HG03571 (cell line): ENCODE results near the gene USP1.

Experiments
- ATAC-seq: cut with Tn5 transposase; IDR thresholded peaks from one replicate; pipeline ENCODE4 v1.9.1; 2021; ENCODE audit not compliant: unreplicated experiment

Gene USP1, protein sequence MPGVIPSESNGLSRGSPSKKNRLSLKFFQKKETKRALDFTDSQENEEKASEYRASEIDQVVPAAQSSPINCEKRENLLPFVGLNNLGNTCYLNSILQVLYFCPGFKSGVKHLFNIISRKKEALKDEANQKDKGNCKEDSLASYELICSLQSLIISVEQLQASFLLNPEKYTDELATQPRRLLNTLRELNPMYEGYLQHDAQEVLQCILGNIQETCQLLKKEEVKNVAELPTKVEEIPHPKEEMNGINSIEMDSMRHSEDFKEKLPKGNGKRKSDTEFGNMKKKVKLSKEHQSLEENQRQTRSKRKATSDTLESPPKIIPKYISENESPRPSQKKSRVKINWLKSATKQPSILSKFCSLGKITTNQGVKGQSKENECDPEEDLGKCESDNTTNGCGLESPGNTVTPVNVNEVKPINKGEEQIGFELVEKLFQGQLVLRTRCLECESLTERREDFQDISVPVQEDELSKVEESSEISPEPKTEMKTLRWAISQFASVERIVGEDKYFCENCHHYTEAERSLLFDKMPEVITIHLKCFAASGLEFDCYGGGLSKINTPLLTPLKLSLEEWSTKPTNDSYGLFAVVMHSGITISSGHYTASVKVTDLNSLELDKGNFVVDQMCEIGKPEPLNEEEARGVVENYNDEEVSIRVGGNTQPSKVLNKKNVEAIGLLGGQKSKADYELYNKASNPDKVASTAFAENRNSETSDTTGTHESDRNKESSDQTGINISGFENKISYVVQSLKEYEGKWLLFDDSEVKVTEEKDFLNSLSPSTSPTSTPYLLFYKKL

DNA sequence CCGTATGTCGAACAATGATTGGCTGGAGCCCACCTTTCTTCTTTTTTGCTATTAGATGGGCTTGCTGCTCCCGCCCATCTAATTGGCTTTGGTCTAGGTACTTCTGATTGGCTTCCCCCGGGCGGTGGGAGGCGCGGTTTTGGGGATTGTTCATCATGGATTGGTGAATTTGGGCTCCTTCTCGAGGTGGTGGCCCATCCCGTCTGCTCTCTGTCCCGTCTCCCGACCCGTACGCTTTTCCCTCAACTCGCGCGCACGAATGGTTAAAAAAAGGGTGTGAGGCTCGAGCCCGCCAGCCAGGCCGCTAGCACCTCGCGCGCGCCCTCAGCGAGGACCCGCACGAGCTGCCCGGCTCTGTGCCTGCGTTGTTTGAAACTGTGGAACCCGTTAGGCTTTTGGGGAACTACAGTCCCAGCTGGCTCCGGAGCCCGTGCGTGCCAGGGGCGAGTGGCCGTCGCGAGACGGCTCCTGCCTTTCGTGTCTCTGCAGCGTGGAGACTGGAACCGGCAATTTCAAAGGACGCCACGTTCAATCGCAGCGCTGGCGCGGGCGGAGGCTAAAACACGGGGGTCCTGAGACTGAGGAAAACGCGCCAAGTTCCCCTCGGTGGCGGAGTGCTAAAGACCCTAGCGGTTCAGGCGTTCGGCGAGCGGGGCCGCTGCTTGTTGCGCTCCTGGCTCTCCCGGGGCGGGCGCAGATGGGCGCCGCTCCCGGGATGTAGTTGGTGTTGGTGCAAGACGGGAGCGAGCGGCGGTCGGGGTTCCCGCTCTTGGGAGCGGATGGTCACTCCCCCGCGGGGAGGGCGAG, at the start of gene USP1:
TSS of gene USP1 (plus strand) at position 584 of the 807 bp plus-strand sequence. CDS start 2,819 bp downstream, outside the sequence.
- peak; percentile 75 for ATAC-seq

DNA sequence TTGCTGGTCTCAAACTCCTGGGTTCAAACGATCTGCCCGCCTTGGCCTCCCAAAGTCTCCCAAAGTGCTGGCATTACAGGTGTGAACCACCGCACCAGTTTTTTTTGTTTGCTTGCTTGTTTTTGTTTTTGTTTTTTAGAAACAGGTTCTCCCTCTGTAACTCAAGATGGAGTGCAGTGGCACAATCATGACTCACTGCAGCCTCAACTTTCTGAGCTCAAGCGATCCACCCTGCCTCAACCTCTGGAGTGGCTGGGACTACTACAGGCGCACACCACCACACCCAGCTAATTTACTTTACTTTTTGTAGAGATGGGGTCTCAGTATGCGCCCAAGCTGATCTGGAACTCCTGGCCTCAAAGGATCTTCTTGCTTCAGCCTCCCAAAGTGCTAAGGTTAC, 47.3 kb upstream of the USP1 start:
- no peak for ATAC-seq

DNA sequence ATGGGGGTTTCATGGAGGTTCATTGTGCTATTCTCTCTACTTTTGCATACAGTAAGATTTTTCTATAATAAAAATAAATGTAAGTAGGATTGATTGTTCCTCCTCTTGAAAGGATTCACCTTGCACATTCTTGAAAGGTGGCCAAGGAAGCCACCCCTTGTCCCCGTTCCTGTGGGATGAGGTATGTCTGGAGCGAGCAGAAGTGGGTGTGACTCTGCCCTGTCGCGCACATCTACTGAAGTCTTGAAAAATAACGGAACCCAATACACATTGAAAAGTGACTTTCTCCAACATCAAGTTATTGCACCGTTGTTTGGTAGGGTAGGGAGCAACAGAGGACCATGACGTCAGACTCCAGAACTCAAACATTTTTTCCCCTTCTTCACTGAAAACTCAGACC, 46.8 kb upstream of the USP1 start:
- ATAC-seq: no peak

DNA sequence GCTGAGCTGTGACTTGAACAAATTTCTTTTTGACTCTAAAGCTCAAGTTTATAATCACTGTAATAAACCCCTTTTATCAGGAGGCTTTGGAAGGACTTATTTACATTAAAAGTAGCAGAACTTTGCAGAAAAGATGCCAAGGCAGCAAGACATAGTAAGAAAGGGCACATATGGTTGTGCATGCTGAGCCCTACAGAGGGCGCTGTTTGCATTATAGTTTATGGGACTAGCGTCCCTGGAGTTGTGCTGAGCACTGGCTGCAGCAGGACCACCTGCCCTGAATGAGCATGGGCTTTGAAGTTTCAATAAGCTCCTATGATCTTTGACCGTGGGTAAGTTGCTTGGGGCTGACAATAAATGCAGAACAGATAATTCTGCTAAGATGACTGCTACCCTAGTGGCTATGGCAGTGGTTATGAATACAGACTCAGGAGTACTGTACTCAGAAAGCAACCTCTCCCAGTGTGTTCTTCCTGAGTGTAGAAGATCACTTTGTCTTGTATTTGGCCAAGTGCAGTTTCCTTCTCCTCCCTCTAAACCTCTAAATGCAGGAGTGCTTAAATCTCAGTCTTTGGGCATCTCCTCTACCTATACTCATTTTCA, 45.4 kb upstream of the USP1 start:
- no peak for ATAC-seq

DNA sequence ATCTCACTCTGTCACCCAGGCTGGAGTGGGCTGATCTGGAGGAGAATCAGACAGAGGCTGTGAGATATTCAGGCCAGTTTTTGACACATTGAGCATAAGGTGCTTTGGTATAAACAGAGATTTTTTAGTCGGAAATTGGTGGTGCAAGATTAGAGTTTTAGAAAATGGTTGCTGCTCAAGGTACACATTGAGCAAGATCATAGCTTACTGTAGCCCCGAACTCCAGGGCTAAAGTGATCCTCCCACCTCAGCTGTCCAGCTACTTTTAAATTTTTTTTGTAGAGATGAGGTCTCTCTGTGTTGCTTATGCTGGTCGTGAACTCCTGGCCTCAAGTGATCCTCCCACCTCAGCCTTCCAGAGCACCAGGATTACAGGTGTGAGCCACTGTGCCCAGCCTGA, 43.9 kb upstream of the USP1 start:
- ATAC-seq: no peak

DNA sequence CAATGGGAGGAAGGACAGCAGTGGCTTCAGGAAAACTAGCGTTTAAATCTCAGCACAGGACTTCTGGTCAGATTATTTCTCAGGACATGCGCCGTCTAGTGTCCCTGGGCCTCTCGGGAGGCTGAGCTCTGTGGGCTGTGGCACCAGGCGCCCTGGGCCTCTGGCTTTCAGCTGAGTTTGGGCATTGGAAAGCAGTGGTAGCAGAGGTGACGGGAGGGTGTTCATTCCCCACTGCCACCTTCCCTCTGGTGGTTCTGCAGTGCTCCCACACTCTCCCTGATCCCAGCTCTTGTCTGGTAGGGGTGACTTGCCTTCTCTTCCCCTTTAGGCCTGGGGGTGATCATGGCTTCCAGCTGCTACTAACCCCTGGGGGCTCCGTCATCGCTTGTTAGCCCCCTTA, 42.2 kb upstream of the USP1 start:
- ATAC-seq: no peak

DNA sequence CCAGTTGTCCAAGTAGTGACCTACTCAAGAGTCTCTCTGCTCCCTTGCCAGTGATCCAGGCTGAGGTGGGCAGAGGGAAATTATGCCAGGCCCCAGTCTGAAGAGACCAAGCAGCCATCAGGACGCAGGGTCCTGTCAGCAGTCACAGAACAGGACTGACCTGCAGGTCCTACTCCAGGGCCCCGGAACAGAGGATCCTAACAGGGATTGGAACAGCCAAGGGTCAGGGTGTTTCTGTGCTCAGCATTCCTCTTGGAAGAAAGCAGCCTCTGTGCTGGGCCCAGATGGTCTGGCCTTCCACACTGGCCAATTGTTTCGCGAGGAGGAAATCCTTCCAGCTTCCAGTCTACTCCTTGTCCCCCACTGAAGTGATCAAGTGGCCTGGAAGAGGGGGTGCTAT, 41.6 kb upstream of the USP1 start:
- no peak for ATAC-seq

DNA sequence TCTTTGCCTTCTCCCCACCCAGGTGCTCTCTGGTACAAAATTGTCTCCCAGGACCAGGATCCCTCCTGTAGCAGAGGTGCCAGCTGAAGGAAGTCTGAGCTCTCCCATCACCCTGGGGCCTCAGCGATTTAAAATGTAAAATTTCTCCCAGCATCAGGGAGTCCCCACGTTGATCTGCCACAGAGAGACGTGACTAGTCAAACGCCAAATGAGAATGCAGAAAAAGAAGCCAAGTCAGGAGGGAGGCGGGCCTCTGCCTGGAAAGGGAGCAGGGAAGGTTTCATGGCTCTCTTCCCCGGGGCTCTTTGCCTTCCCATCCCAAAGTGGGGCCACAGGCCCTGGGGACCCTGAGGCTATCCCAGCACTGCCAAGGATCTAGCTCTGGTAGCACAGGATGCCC, 40.0 kb upstream of the USP1 start:
- ATAC-seq: no peak

DNA sequence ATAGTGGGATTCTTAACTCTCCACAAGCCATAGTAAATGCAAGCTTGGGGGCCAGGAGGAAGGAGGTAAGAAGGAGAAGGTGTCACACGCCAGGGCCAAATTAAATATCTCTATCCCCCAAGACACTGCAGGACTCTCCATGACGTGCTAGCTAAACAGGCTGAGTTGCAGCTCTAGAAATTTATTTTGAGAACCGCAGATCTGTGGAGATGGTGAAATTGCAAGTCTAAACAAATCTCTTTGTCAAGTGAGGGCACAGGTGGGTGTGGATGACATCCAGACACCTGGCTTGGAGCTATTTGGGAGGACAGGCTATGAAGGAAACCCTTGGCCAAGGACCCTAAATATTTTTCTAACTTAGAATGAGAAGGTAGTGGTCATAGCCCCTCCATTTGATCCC, 39.5 kb upstream of the USP1 start:
- ATAC-seq: no peak

DNA sequence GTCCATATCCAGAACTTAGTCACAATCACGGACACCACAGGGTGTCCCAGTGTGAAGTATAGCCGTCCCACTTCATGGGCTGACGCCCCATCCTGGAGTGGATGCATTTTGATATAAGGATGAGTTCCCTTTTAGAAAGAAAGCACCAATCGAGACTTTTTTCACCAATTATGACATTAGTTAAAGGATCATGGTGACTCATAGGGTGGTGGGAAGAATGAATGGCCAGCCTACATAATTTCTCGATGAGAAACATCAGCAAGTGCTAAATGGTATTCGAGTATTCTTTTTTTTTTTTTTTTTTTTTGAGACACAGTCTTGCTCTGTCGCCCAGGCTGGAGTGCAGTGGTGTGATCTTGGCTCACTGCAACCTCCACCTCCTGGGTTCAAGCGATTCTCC, 38.5 kb upstream of the USP1 start:
- no peak for ATAC-seq

DNA sequence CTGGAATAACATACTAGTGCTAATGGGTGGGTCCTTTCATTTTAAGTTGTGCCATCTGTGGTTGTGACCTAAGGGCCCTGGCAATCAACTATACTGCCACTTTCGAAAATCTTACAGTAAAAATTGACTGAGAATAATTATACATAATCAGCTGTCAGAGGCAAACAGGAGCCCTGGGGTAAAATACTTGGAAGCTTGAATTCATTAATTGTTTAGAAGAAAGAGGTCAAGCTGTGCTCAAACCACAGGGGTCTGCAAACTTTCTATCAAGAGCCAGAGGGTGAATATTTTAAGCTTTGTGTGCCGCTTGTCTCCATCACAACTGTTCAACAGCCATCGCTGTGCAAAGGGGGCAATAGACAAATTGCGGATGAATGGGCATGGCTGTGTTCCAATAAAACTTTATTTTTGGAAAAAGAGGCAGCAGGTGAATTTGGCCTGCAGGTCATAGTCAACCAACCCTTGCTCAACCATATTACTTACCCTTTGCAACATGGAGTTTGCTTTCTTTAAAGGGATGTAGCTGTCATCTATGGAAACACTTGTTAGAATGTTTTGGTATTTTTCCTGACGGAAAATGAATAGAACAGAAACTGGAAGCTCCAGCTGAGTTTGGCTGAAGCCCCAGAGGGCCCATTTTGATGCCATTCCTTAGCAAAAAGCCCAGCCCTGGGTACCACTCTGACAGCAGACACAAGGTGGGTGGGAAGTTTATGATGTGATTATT, 35.7 kb upstream of the USP1 start:
- ATAC-seq: no peak

DNA sequence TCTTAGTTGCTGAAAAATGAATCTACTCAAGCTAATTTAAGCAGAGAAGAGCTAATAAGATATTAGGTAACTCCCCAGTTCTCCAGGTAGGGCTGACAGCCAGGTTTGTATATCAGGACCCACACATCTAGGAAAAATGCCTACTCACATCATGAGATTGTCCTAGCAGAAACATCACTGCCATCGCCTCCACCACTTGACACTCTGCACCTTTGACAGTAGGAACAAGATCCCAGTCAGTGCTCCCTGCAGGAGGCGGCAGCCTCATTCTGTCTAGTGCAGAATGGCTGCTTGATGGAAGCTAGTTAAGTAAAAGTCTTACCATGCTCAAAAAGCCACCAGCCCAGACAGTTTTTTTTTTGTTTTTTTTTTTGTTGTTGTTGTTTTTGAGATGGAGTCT, 31.6 kb upstream of the USP1 start:
- ATAC-seq: no peak

DNA sequence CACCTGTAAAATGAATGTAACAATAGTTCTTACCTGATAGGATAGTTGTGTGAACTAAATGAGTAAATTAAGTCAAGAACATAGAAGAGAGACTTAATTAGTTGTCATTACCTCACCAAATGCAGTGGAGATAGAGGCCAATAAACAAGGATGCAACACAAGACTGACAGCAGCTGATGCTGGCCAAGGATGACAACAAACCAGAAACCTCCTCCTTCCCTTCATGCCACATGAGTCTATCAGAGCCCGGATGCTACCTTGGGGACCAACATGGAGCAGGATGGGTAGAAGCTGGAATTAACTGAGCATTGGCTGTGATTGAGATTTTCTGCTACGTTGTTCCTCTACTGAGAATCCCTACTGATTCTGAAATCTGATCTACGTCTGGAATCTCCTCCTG, 30.3 kb upstream of the USP1 start:
- no peak for ATAC-seq

DNA sequence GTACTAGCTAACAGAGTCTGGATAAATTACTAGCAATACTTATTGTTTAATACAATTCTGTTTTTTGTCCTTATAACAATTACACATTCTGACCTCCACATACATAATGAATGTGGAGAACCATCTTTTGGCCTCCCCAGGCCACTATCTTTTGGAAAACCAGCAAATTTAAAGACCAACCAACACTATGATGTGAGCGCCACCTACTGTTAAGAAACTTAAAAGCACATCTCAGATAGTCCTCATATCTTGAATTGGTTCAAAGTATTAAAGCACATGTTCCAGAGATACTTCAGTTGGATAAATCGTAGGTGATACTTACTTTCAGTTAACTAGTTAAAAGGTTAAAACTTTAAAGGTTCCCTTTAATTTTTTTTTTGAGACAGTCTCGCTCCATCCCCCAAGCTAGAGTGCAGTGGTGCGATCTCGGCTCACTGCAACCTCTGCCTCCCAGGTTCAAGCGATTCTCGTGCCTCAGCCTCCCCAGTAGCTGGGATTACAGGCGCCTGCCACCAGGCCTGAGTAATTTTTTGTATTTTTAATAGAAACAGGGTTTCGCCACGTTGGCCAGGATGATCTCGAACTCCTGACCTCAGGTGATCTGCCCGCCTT, 29.3 kb upstream of the USP1 start:
- ATAC-seq: no peak

DNA sequence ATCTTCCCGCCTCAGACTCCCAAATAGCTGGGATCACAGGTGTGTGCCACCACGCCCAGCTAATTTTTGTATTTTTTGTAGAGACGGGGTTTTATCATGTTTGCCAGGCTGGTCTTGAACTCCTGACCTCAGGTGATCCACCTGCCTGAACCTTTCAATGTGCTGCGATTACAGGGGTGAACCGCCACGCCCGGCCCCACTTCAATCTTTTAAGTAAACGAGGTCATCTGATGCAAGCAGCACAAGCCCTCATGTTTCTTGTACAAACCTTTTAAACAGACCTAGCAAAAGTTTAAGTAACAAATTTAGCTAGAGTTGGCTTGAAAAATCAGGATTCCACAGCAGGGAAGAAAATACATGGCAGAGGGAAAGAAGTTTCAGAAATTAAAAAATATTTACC, 21.2 kb upstream of the USP1 start:
- no peak for ATAC-seq

DNA sequence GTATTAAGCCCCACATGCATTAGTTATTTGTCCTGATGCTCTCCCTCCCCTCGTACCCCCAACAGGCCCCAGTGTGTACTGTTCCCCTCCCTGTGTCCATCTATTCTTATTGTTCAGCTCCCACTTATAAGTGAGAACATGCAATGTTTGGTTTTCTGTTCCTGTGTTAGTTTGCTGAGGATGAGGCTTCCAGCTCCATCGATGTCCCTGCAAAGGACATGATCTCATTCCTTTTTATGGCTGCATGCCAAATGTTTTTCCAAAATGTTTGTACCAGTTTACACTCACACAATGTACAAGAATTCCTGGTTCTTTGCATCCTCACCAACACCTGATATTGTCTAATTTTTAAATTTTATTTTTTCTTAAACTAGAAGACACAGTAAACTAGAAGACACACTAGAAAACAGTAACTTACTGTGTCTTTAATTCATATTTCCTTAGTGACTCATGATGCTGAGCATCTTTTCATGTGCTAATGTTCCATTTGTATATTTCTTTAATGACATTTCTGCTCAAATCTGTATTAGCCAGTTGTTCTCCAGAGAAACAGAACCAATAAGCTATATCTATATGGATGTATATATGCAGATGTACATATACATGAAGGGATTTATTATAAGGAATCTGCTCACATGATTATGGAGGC, 19.4 kb upstream of the USP1 start:
- ATAC-seq: no peak

DNA sequence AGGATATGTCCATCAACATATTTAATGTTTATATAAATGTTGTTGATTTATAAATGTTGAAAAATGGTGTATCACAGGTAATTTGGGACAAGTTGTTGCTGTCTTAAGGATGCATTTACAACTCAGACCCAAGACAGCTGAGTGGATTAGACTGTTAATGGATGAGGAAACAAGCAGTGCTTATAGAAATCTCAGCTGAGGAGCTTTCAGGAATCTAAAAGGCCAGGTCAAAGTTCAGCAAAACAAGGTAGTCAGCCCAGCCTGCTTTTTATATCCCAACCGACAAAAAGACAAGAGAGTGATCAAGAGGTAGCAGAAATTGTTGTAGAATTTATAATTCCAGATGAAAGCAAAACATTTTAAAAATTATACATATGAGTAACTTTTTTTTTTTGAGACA, 16.6 kb upstream of the USP1 start:
- ATAC-seq: no peak

DNA sequence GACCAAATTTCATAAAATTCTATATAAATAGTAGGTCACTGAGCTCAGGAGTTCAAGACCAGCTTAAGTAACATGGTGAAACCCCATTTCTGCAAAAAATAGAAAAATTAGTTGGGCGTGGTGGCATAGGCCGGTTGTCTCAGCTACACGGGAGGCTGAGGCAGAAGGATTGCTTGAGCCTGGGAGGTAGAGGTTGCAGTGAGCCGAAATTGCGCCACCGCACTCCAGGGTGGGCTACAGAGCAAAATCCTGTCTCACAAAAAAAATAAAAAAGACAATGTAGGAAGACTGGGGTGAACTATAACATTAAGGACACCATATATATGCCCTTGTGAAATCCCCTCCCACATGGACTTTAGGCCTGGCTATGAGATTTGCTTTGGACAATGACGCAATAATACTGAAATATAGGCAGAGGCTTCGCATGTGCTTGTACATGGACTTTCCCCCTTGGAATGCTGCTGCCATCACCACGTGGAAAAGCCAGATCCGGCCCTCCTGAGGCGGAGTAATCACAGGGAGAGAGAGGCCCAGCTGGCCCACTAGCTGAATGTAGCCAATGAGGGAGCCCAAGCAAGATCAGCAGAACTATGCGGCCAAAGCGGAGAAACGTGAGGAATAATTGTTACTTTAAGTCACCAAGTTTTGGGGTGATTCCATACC, 13.1 kb upstream of the USP1 start:
- no peak for ATAC-seq

DNA sequence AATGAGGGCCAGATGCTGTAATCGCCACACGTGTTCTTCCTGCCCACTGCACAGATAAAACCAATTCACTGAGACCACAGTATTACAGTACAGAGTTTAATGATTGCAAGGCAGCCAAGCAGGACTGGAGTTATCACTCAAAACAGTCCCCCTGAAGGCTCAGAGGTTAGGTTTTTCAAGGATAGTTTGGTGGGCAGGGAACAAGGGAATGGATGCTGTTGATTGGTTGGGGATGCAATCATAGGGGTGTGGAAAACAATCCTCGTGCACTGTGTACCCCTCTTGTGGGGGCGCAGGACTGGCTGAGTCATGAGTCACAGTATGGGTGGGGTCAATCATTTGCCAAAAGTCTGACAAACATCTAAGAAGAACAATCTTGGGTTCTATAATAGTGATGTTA, 12.4 kb upstream of the USP1 start:
- no peak for ATAC-seq
